GM18505 (cell line): ENCODE results near the gene ECSIT.

Source experiments
- ATAC-seq: cut with Tn5 transposase; IDR thresholded peaks from one replicate; pipeline ENCODE4 v1.9.1; 2021; ENCODE audit not compliant: unreplicated experiment
- POLR2A ChIP-seq: IDR thresholded peaks from 4 replicates; pipeline ENCODE4 v1.6.1; 2011; ENCODE audit warnings: borderline replicate concordance; ENCODE audit not compliant: insufficient read depth, insufficient read length; ENCODE audit errors: extremely low read depth

Gene ECSIT

GRCh38 chr19:11505504-11506100, 23.3 kb downstream of the ECSIT start, which contains the start of gene ZNF653:
Gene ZNF653 (minus strand): TSS chr19:11505839. CDS start chr19:11505786, 53 bp downstream.
- ATAC-seq = peak; percentile 49
- TF ChIP-seq POLR2A = peak; percentile 58

GRCh38 chr19:11505032-11505503, 23.9 kb downstream of the ECSIT start:
- ATAC-seq = peak; percentile 84
- TF ChIP-seq POLR2A = peak; percentile 1

- ATAC-seq = no peak
- TF ChIP-seq POLR2A = no peak
These were observed 24.4 kb downstream of the ECSIT start for GRCh38 chr19:11504502-11505031.

- ATAC-seq = no peak
- no peak for TF ChIP-seq POLR2A
These were observed 29.0 kb downstream of the ECSIT start for GRCh38 chr19:11499890-11500420.

- ATAC-seq = no peak
- no peak for TF ChIP-seq POLR2A
These were observed 29.7 kb downstream of the ECSIT start for GRCh38 chr19:11499220-11499726.

GRCh38 chr19:11496391-11497163, 32.4 kb downstream of the ECSIT start:
- no peak for ATAC-seq

GRCh38 chr19:11495885-11496284, 33.0 kb downstream of the ECSIT start:
- TF ChIP-seq POLR2A = no peak
- ATAC-seq = no peak

More at GRCh38 chr19:11496391-11497163, 32.4 kb downstream of the ECSIT start:
- TF ChIP-seq POLR2A = no peak

- TF ChIP-seq POLR2A = no peak
- ATAC-seq = no peak
These were observed 33.5 kb downstream of the ECSIT start for GRCh38 chr19:11495481-11495880.

- no peak for ATAC-seq
These were observed 34.2 kb downstream of the ECSIT start for GRCh38 chr19:11494634-11495285.

GRCh38 chr19:11489378-11489777, 39.6 kb downstream of the ECSIT start:
- ATAC-seq = no peak
- no peak for TF ChIP-seq POLR2A

More at GRCh38 chr19:11494634-11495285, 34.2 kb downstream of the ECSIT start:
- no peak for TF ChIP-seq POLR2A

- TF ChIP-seq POLR2A = no peak
- no peak for ATAC-seq
These were observed 42.1 kb downstream of the ECSIT start for GRCh38 chr19:11486661-11487503.

GRCh38 chr19:11485245-11485837, 43.6 kb downstream of the ECSIT start:
- TF ChIP-seq POLR2A = no peak
- ATAC-seq = no peak
